SK-N-SH (cell line): Measurements from ENCODE around the gene CPEB3. TPM values are rescaled to one million over a fixed set of nuclear protein-coding genes. Genes with fewer than 3 reads are reported as not detected.

Experiments
- CTCF ChIA-PET: fragments of 300-600, 350-600 bp; formaldehyde crosslinking; extraction: SDS; loops from one replicate; lab custom pipeline; 2021; lab: Yijun Ruan, JAX
- POLR2A ChIA-PET: fragments of 350-600 bp; sonication (Branson Sonifier 250); formaldehyde crosslinking; extraction: SDS; loops from one replicate; lab custom pipeline; 2020; ENCODE audit warnings: antibody characterized with exemption, inconsistent platforms; lab: Yijun Ruan, JAX
- DNase-seq: peaks from one replicate; pipeline ENCODE4 v3.0.0; 2012
- H2AFZ ChIP-seq: fragments of 200-600 bp; sonication (generic); 2 replicates; pipeline ENCODE4 v1.8.1; 2016; ENCODE audit warnings: antibody characterized with exemption, mild to moderate bottlenecking, low read depth
- H3F3A ChIP-seq: fragments of 200-600 bp; sonication (generic); replicated peaks from 2 replicates; pipeline ENCODE3; 2016; ENCODE audit warnings: antibody characterized with exemption, mild to moderate bottlenecking; ENCODE audit not compliant: insufficient read depth
- H3K27ac ChIP-seq, 2 experiments: fragments of 200-500 bp in 1 of 2; fragments of 200-600 bp in 1 of 2; sonication (Bioruptor generic) in 1 of 2; sonication (generic), shearing (Covaris generic) in 1 of 2; 2 replicates each; pipeline versions ENCODE4 v1.5.1 to v1.6.1; 2014 to 2016; ENCODE audit warnings: low read depth in 2 of 2, inconsistent platforms in 1 of 2, low read length in 1 of 2, mild to moderate bottlenecking in 1 of 2, mixed read lengths in 1 of 2
- H3K27me3 ChIP-seq: fragments of 200-600 bp; sonication (generic), shearing (Covaris generic); 2 replicates; pipeline ENCODE4 v1.6.1; 2016; ENCODE audit warnings: mixed run types; ENCODE audit not compliant: insufficient read depth
- H3K36me3 ChIP-seq, 2 experiments: fragments of 200-500 bp in 1 of 2; fragments of 200-600 bp in 1 of 2; sonication (Bioruptor generic) in 1 of 2; sonication (generic) in 1 of 2; replicated peaks in 1 of 2; 2 replicates each; pipeline versions ENCODE3 to v1.5.1; 2014 to 2016; ENCODE audit warnings: low read length in 1 of 2, mild to moderate bottlenecking in 1 of 2; ENCODE audit not compliant: insufficient read depth in 2 of 2, control insufficient read depth in 1 of 2
- H3K4me1 ChIP-seq, 2 experiments: fragments of 200-500 bp in 1 of 2; fragments of 200-600 bp in 1 of 2; sonication (Bioruptor generic) in 1 of 2; sonication (generic), shearing (Covaris generic) in 1 of 2; 2 replicates each; pipeline versions ENCODE4 v1.5.1 to v1.6.1; 2014 to 2016; ENCODE audit warnings: low read depth in 1 of 2, low read length in 1 of 2, mixed run types in 1 of 2; ENCODE audit not compliant: insufficient read depth in 2 of 2, control insufficient read depth in 1 of 2
- H3K4me2 ChIP-seq: fragments of 200-600 bp; sonication (generic), shearing (Covaris generic); 2 replicates; pipeline ENCODE4 v1.6.1; 2017; ENCODE audit warnings: mixed run types
- H3K4me3 ChIP-seq, 2 experiments: fragments of 200-500 bp in 1 of 2; fragments of 200-600 bp in 1 of 2; sonication (Bioruptor generic) in 1 of 2; sonication (generic), shearing (Covaris generic) in 1 of 2; 2 replicates each; pipeline versions ENCODE4 v1.5.1 to v1.8.1; 2014 to 2016; ENCODE audit warnings: low read depth in 2 of 2, inconsistent platforms in 1 of 2, low read length in 1 of 2, mild to moderate bottlenecking in 1 of 2, mixed read lengths in 1 of 2, moderate library complexity in 1 of 2
- H3K79me2 ChIP-seq: fragments of 200-600 bp; sonication (generic); 2 replicates; pipeline ENCODE4 v1.8.1; 2017; ENCODE audit warnings: mild to moderate bottlenecking; ENCODE audit not compliant: insufficient read depth
- H3K9ac ChIP-seq: fragments of 200-600 bp; sonication (generic); 2 replicates; pipeline ENCODE4 v1.6.1; 2017; ENCODE audit warnings: mixed run types
- H3K9me2 ChIP-seq: fragments of 200-600 bp; sonication (generic); 2 replicates; pipeline ENCODE4 v1.6.1; 2017; ENCODE audit warnings: mixed run types
- H3K9me3 ChIP-seq: fragments of 200-600 bp; sonication (generic); 2 replicates; pipeline ENCODE4 v1.6.1; 2017; ENCODE audit warnings: mixed run types, mild to moderate bottlenecking, moderate library complexity
- H4K20me1 ChIP-seq: fragments of 200-600 bp; sonication (generic); 2 replicates; pipeline ENCODE4 v1.6.1; 2017; ENCODE audit warnings: mild to moderate bottlenecking, mixed run types; ENCODE audit not compliant: insufficient read depth
- CHD2 ChIP-seq: fragments of 150-350 bp; IDR thresholded peaks from 2 replicates; pipeline ENCODE4 v1.6.1; 2018; ENCODE audit warnings: low read length; ENCODE audit not compliant: partially characterized antibody
- ELF1 ChIP-seq: IDR thresholded peaks from 2 replicates; pipeline ENCODE4 v1.4.0; 2012
- EZH2phosphoT487 ChIP-seq: fragments of 200-600 bp; sonication (generic); IDR thresholded peaks from 2 replicates; pipeline ENCODE4 v1.6.1; 2017; ENCODE audit warnings: low read depth, mixed run types, mild to moderate bottlenecking, antibody characterized with exemption, moderate library complexity, borderline replicate concordance
- FOXJ3 ChIP-seq: sonication (generic); formaldehyde crosslinking; IDR thresholded peaks from 2 replicates; pipeline ENCODE4 v1.5.1; 2020; ENCODE audit warnings: mild to moderate bottlenecking, missing genetic modification reagents
- FOXM1 ChIP-seq: IDR thresholded peaks from 2 replicates; pipeline ENCODE4 v1.4.0; 2012; ENCODE audit warnings: low read depth, mild to moderate bottlenecking
- GATA2 ChIP-seq: sonication (generic); formaldehyde crosslinking; IDR thresholded peaks from 2 replicates; pipeline ENCODE4 v1.5.0; 2020; ENCODE audit warnings: mild to moderate bottlenecking, missing genetic modification reagents
- IRF3 ChIP-seq: fragments of 150-350 bp; IDR thresholded peaks from 2 replicates; pipeline ENCODE4 v1.6.1; 2016; ENCODE audit warnings: mild to moderate bottlenecking, low read depth, low read length
- MAX ChIP-seq: IDR thresholded peaks from 2 replicates; pipeline ENCODE4 v1.4.0; 2012; ENCODE audit warnings: low read depth
- NFIC ChIP-seq: IDR thresholded peaks from 2 replicates; pipeline ENCODE4 v1.4.0; 2012; ENCODE audit warnings: borderline replicate concordance
- NRF1 ChIP-seq: IDR thresholded peaks from 2 replicates; pipeline ENCODE4 v1.6.1; 2012; ENCODE audit warnings: low read depth, mild to moderate bottlenecking, low read length
- PBX3 ChIP-seq: IDR thresholded peaks from 2 replicates; pipeline ENCODE4; 2012
- POLR2AphosphoS5 ChIP-seq: IDR thresholded peaks from 2 replicates; pipeline ENCODE4 v1.6.1; 2012; ENCODE audit warnings: low read depth, low read length
- RAD21 ChIP-seq: IDR thresholded peaks from 2 replicates; pipeline ENCODE4 v1.6.1; 2012; ENCODE audit warnings: mild to moderate bottlenecking, low read length
- RCOR1 ChIP-seq: fragments of 150-350 bp; IDR thresholded peaks from 2 replicates; pipeline ENCODE4 v1.6.1; 2017; ENCODE audit warnings: antibody characterized with exemption, low read length
- SMC3 ChIP-seq: IDR thresholded peaks from 2 replicates; pipeline ENCODE4 v1.6.1; 2012; ENCODE audit warnings: low read depth, low read length, improper control_type of control experiment
- USF2 ChIP-seq: fragments of 150-350 bp; IDR thresholded peaks from 2 replicates; pipeline ENCODE4 v1.6.1; 2017; ENCODE audit warnings: antibody characterized with exemption, low read length, low read depth, borderline replicate concordance
- YY1 ChIP-seq: IDR thresholded peaks from 2 replicates; pipeline ENCODE4 v1.4.0; 2012; ENCODE audit warnings: low read depth, mild to moderate bottlenecking
- WGBS: methylation state at CpG from one replicate; pipeline ENCODE4 v1.1.6; 2017; ENCODE audit warnings: low lambda C conversion rate; 5-methylcytosine and 5-hydroxymethylcytosine counted together
- polyA plus RNA-seq, 3 experiments: library from polyadenylated mRNA; depleted of rRNA; stranded (reverse); fragments of >200 nt; gene quantifications; 2 replicates each; pipeline ENCODE4 v1.2.3, GENCODE V29; 2012

Gene CPEB3
- polyA plus RNA-seq, 1 of the 3 experiments (the other 2 are of a cell fraction), result 0.36 TPM

GRCh38 chr10:92278996-92279696, 11.7 kb downstream of the CPEB3 start:
- POLR2A ChIA-PET, result no interaction called here
- H3K4me3 ChIP-seq, result no peak overlapping the region
- no peak for TF ChIP-seq USF2
- TF ChIP-seq RCOR1, result no peak
- TF ChIP-seq MAX, result no peak
- no peak for TF ChIP-seq NRF1
- TF ChIP-seq ELF1, result no peak
- TF ChIP-seq FOXM1, result no peak
- TF ChIP-seq FOXJ3, result no peak
- no peak for TF ChIP-seq EZH2phosphoT487
- no peak for TF ChIP-seq NFIC
- no peak for TF ChIP-seq POLR2AphosphoS5
- CTCF ChIA-PET, result interaction anchor here (1.7 kb wide), 1 partner anchor 13 kb away, joined by 6 read pairs; no protein-coding TSS in a partner anchor
- no peaks in the 10 kb centered on the region for H3K27me3 ChIP-seq
- H3K4me1 ChIP-seq, result no peaks in the 10 kb centered on the region
- H3F3A ChIP-seq, result peaks cover 2% of the 10 kb centered on the region
- no peak overlapping the region for H2AFZ ChIP-seq
- H3K36me3 ChIP-seq, result no peaks in the 10 kb centered on the region
- no peaks in the 10 kb centered on the region for H3K9me2 ChIP-seq
- WGBS, result 74% methylated on average over 4 of the region's 4 CpGs
- no peak overlapping the region for H3K4me2 ChIP-seq
- DNase-seq, result no peak
- H3K79me2 ChIP-seq, result no peaks in the 10 kb centered on the region
- H3K27ac ChIP-seq, result no peak overlapping the region; a peak in 1 of 4 replicates
- no peak overlapping the region for H3K9ac ChIP-seq
- no peaks in the 10 kb centered on the region for H3K9me3 ChIP-seq
- H4K20me1 ChIP-seq, result no peaks in the 10 kb centered on the region

GRCh38 chr10:92274071-92274470, 16.8 kb downstream of the CPEB3 start:
- no peaks in the 10 kb centered on the region for H3F3A ChIP-seq
- no peaks in the 10 kb centered on the region for H3K27me3 ChIP-seq
- no peaks in the 10 kb centered on the region for H3K4me1 ChIP-seq
- no peak overlapping the region for H3K27ac ChIP-seq
- no peak for DNase-seq
- ChIA-PET CTCF (interaction anchor here (0.7 to 1.6 kb wide), 3 partner anchors 16 to 186 kb away, joined by 4 to 5 read pairs (median 4); partner anchors contain the start of genes CPEB3 and MARCHF5), POLR2A (no interaction called here)
- TF ChIP-seq SMC3 (no peak), RAD21 (no peak), IRF3 (no peak), GATA2 (CRISPR knock-in tag) (no peak), CHD2 (no peak), YY1 (no peak), PBX3 (no peak)
- H3K9me3 ChIP-seq, result no peaks in the 10 kb centered on the region
- no peaks in the 10 kb centered on the region for H3K79me2 ChIP-seq
- H3K4me2 ChIP-seq, result no peak overlapping the region
- WGBS, result 80% methylated on average over 3 of the region's 3 CpGs
- H3K9ac ChIP-seq, result no peak overlapping the region
- no peak overlapping the region for H3K4me3 ChIP-seq
- H3K36me3 ChIP-seq, result no peaks in the 10 kb centered on the region
- no peak overlapping the region for H2AFZ ChIP-seq
- H3K9me2 ChIP-seq, result no peaks in the 10 kb centered on the region
- no peaks in the 10 kb centered on the region for H4K20me1 ChIP-seq
